ENCODE measurements around the gene SPPL2B. TPM values are rescaled to one million over a fixed set of nuclear protein-coding genes. Genes with fewer than 3 reads are reported as not detected.

SPPL2B gene
- total RNA-seq, 1 donor from 2014 or later, result 20.7 TPM

- H4K20me1 ChIP-seq (ENCODE audit: low read depth), result no peaks in the 10 kb centered on the region
- H3K4me1 ChIP-seq, result no peaks in the 10 kb centered on the region
- H3K79me2 ChIP-seq (ENCODE audit: low read depth), result no peaks in the 10 kb centered on the region
- no peak overlapping the region for H3K4me3 ChIP-seq
- Mint-ChIP-seq H3K4me3 (no peak overlapping the region), H3K4me1 (peaks cover 27% of the 10 kb centered on the region), H3K9me3 (peaks cover 23% of the 10 kb centered on the region), H3K27ac (no peak overlapping the region), H3K27me3 (ENCODE audit: insufficient read depth, low read depth) (peaks cover 14% of the 10 kb centered on the region), H3K36me3 (peaks cover 2% of the 10 kb centered on the region)
- DNase-seq (ENCODE audit: low spot score), result no peak
- TF ChIP-seq CTCF (IDR thresholded peaks at IDR 0.05), result no peak
- TF ChIP-seq EZH2phosphoT487 (IDR thresholded peaks at IDR 0.05), result no peak
- TF ChIP-seq EZH2 (IDR thresholded peaks at IDR 0.05), result no peak
- H3F3A ChIP-seq (ENCODE audit: low read depth), result peaks cover 5% of the 10 kb centered on the region
- no peaks in the 10 kb centered on the region for H3K36me3 ChIP-seq
- H3K27ac ChIP-seq, result no peak overlapping the region
- H3K4me2 ChIP-seq, result no peak overlapping the region
- H3K9ac ChIP-seq, result no peak overlapping the region
- H2AFZ ChIP-seq (replicated peaks), result no peak overlapping the region
- H3K9me3 ChIP-seq (ENCODE audit: low read depth), result no peaks in the 10 kb centered on the region
- H3K27me3 ChIP-seq, result no peaks in the 10 kb centered on the region
Measured at GRCh38 chr19:2376784-2377519, 48.5 kb downstream of the SPPL2B start.

- peak overlapping the region; percentile 52 for H3K27ac Mint-ChIP-seq
- H3K9me3 Mint-ChIP-seq, result peaks cover 25% of the 10 kb centered on the region
- DNase-seq (ENCODE audit: low spot score), result no peak
- Histone ChIP-seq H3K4me1 (no peaks in the 10 kb centered on the region), H3K9me3 (ENCODE audit: low read depth) (no peaks in the 10 kb centered on the region), H3K4me3 (no peak overlapping the region), H3K27ac (no peak overlapping the region), H3K36me3 (no peaks in the 10 kb centered on the region), H3K9ac (no peak overlapping the region), H3K4me2 (no peak overlapping the region), H4K20me1 (ENCODE audit: low read depth) (no peaks in the 10 kb centered on the region), H3K79me2 (ENCODE audit: low read depth) (no peaks in the 10 kb centered on the region), H2AFZ (replicated peaks) (no peak overlapping the region), H3F3A (ENCODE audit: low read depth) (peaks cover 5% of the 10 kb centered on the region), H3K27me3 (no peaks in the 10 kb centered on the region)
- peaks cover 2% of the 10 kb centered on the region for H3K36me3 Mint-ChIP-seq
- no peak for TF ChIP-seq EZH2 (IDR thresholded peaks at IDR 0.05)
- no peak for TF ChIP-seq EZH2phosphoT487 (IDR thresholded peaks at IDR 0.05)
- TF ChIP-seq CTCF (IDR thresholded peaks at IDR 0.05), result no peak
- H3K4me3 Mint-ChIP-seq, result peak overlapping the region; percentile 39
- peaks cover 26% of the 10 kb centered on the region for H3K27me3 Mint-ChIP-seq (ENCODE audit: insufficient read depth, low read depth)
- peaks cover 32% of the 10 kb centered on the region for H3K4me1 Mint-ChIP-seq
Measured at GRCh38 chr19:2380567-2380966, 52.1 kb downstream of the SPPL2B start.

- Histone ChIP-seq H3K36me3 (no peaks in the 10 kb centered on the region), H3K9me3 (ENCODE audit: low read depth) (no peaks in the 10 kb centered on the region), H3K27me3 (no peaks in the 10 kb centered on the region), H2AFZ (replicated peaks) (peak overlapping the region; percentile 18), H3K4me2 (no peak overlapping the region), H3K27ac (no peak overlapping the region), H3K9ac (no peak overlapping the region), H3K79me2 (ENCODE audit: low read depth) (no peaks in the 10 kb centered on the region), H3K4me1 (no peaks in the 10 kb centered on the region), H3F3A (ENCODE audit: low read depth) (peaks cover 5% of the 10 kb centered on the region), H4K20me1 (ENCODE audit: low read depth) (no peaks in the 10 kb centered on the region), H3K4me3 (no peak overlapping the region)
- peaks cover 28% of the 10 kb centered on the region for H3K27me3 Mint-ChIP-seq (ENCODE audit: insufficient read depth, low read depth)
- TF ChIP-seq CTCF (IDR thresholded peaks at IDR 0.05) (no peak), EZH2 (IDR thresholded peaks at IDR 0.05) (no peak), EZH2phosphoT487 (IDR thresholded peaks at IDR 0.05) (no peak)
- H3K4me3 Mint-ChIP-seq, result peak overlapping the region; percentile 39
- H3K27ac Mint-ChIP-seq, result peak overlapping the region; percentile 83
- peaks cover 2% of the 10 kb centered on the region for H3K36me3 Mint-ChIP-seq
- H3K9me3 Mint-ChIP-seq, result peaks cover 25% of the 10 kb centered on the region
- peaks cover 32% of the 10 kb centered on the region for H3K4me1 Mint-ChIP-seq
- DNase-seq (ENCODE audit: low spot score), result peak; percentile 43
Measured at GRCh38 chr19:2381148-2381820, 52.8 kb downstream of the SPPL2B start.
